H1 (cell line): ENCODE measurements around the gene CFAP298. TPM values are rescaled to one million over a fixed set of nuclear protein-coding genes. Genes with fewer than 3 reads are reported as not detected.

Experiments
- CTCF ChIA-PET: fragments of 300-600 bp; sonication (Branson Sonifier 250); formaldehyde crosslinking; loops from one replicate; lab custom pipeline; 2021; ENCODE audit not compliant: partially characterized antibody; lab: Charles Lee
- POLR2A ChIA-PET: fragments of 300-600 bp; sonication (Branson Sonifier 250); formaldehyde crosslinking; loops from one replicate; lab custom pipeline; 2021; ENCODE audit warnings: inconsistent platforms; ENCODE audit not compliant: partially characterized antibody; lab: Charles Lee
- DNase-seq, 2 experiments: peaks; one replicate each; pipeline versions ENCODE4 v3.0.0 to v3.0.0-alpha.2; 2010 to 2022; ENCODE audit warnings: low spot score in 2 of 2, low read depth in 1 of 2, mixed read lengths in 1 of 2
- FAIRE-seq: peaks from 2 replicates; lab custom pipeline; 2011; peaks lifted over from hg19 to GRCh38; lab: Jason Lieb, UNC
- H2AFZ ChIP-seq: 2 replicates; pipeline ENCODE4 v1.8.1; 2012; ENCODE audit warnings: low read length, inconsistent platforms
- H2AK5ac ChIP-seq: 2 replicates; pipeline ENCODE4 v1.6.1; 2013; ENCODE audit warnings: low read depth, low read length
- H2BK120ac ChIP-seq: replicated peaks from 2 replicates; pipeline ENCODE3; 2013; ENCODE audit warnings: low read depth, low read length, inconsistent platforms
- H2BK12ac ChIP-seq: 2 replicates; pipeline ENCODE4 v1.6.1; 2013; ENCODE audit warnings: low read depth, low read length
- H2BK15ac ChIP-seq: 2 replicates; pipeline ENCODE4 v1.6.1; 2013; ENCODE audit warnings: low read length
- H2BK20ac ChIP-seq: 2 replicates; pipeline ENCODE4 v1.6.1; 2013; ENCODE audit warnings: low read length
- H2BK5ac ChIP-seq: 2 replicates; pipeline ENCODE4 v1.6.1; 2013; ENCODE audit warnings: low read depth, low read length
- H3K14ac ChIP-seq: 2 replicates; pipeline ENCODE4 v1.6.1; 2013; ENCODE audit warnings: inconsistent platforms; ENCODE audit not compliant: insufficient read length
- H3K18ac ChIP-seq: 2 replicates; pipeline ENCODE4 v1.6.1; 2013; ENCODE audit warnings: low read length; ENCODE audit errors: extremely low read depth
- H3K23ac ChIP-seq: 2 replicates; pipeline ENCODE4 v1.6.1; 2013; ENCODE audit warnings: inconsistent platforms; ENCODE audit not compliant: insufficient read length
- H3K23me2 ChIP-seq: 2 replicates; pipeline ENCODE4 v1.6.1; 2013; ENCODE audit warnings: low read depth, low read length
- H3K27ac ChIP-seq: 2 replicates; pipeline ENCODE4 v1.6.1; 2011; ENCODE audit warnings: low read depth, low read length, inconsistent platforms
- H3K27me3 ChIP-seq, 4 experiments: replicated peaks in 1 of 4; 1 replicate in 1 of 4; 2 replicates in 3 of 4; pipeline versions ENCODE4 v1.6.1 to v1.8.1; 2011 to 2013; ENCODE audit warnings: low read length in 3 of 4, mild to moderate bottlenecking in 3 of 4, inconsistent platforms in 2 of 4, mixed read lengths in 2 of 4, moderate library complexity in 1 of 4; ENCODE audit not compliant: control insufficient read depth in 3 of 4, insufficient read depth in 3 of 4; ENCODE audit errors: extremely low read depth in 1 of 4
- H3K36me3 ChIP-seq, 4 experiments: 2 replicates each; pipeline versions ENCODE4 v1.6.1 to v1.8.1; 2011 to 2013; ENCODE audit warnings: mild to moderate bottlenecking in 4 of 4, low read length in 3 of 4, moderate library complexity in 2 of 4, control low read depth in 1 of 4, inconsistent platforms in 1 of 4; ENCODE audit not compliant: insufficient read depth in 4 of 4, control insufficient read depth in 2 of 4
- H3K4ac ChIP-seq: replicated peaks from 2 replicates; pipeline ENCODE3; 2013; ENCODE audit warnings: low read length, low read depth, mixed read lengths, inconsistent platforms; ENCODE audit not compliant: insufficient read length
- H3K4me1 ChIP-seq, 4 experiments: replicated peaks in 1 of 4; 1 replicate in 1 of 4; 2 replicates in 3 of 4; pipeline versions ENCODE4 v1.6.1 to v1.8.1; 2011 to 2013; ENCODE audit warnings: low read length in 3 of 4, inconsistent platforms in 2 of 4, mixed read lengths in 1 of 4; ENCODE audit not compliant: insufficient read depth in 4 of 4, control insufficient read depth in 3 of 4
- H3K4me2 ChIP-seq, 2 experiments: 2 replicates each; pipeline versions ENCODE4 v1.6.1 to v1.8.1; 2011 to 2013; ENCODE audit warnings: low read depth in 2 of 2, low read length in 2 of 2, control low read depth in 1 of 2, inconsistent platforms in 1 of 2, mild to moderate bottlenecking in 1 of 2; ENCODE audit not compliant: insufficient read depth in 1 of 2
- H3K4me3 ChIP-seq, 4 experiments: fragments of 200-600, 300-600 bp in 1 of 4; sonication (generic), shearing (Covaris generic), sonication (Bioruptor Twin) in 1 of 4; 2 replicates each; pipeline versions ENCODE4 v1.5.1 to v1.8.1; 2011 to 2016; ENCODE audit warnings: low read length in 4 of 4, low read depth in 3 of 4, control low read depth in 2 of 4, inconsistent platforms in 2 of 4, mild to moderate bottlenecking in 2 of 4, mixed read lengths in 1 of 4, moderate library complexity in 1 of 4; ENCODE audit not compliant: insufficient read depth in 2 of 4; ENCODE audit errors: extremely low read depth in 1 of 4
- H3K56ac ChIP-seq: replicated peaks from 2 replicates; pipeline ENCODE3; 2013; ENCODE audit warnings: low read depth, mild to moderate bottlenecking, mixed read lengths, low read length, inconsistent platforms; ENCODE audit not compliant: insufficient read length
- H3K79me1 ChIP-seq: 2 replicates; pipeline ENCODE4 v1.6.1; 2013; ENCODE audit warnings: low read depth, low read length, control low read depth
- H3K79me2 ChIP-seq, 2 experiments: 2 replicates each; pipeline versions ENCODE4 v1.6.1 to v1.8.1; 2012 to 2013; ENCODE audit warnings: low read length in 2 of 2, mild to moderate bottlenecking in 2 of 2, inconsistent platforms in 1 of 2; ENCODE audit not compliant: insufficient read depth in 2 of 2, control insufficient read depth in 1 of 2
- H3K9ac ChIP-seq, 4 experiments: replicated peaks in 1 of 4; 1 replicate in 1 of 4; 2 replicates in 3 of 4; pipeline versions ENCODE4 v1.6.1 to v1.8.1; 2011 to 2013; ENCODE audit warnings: low read depth in 3 of 4, low read length in 3 of 4, control low read depth in 2 of 4, mild to moderate bottlenecking in 2 of 4, moderate library complexity in 2 of 4, inconsistent platforms in 1 of 4; ENCODE audit errors: extremely low read depth in 1 of 4
- H3K9me3 ChIP-seq, 2 experiments: 2 replicates each; pipeline versions ENCODE4 v1.6.1 to v1.8.1; 2012 to 2013; ENCODE audit warnings: mild to moderate bottlenecking in 2 of 2, moderate library complexity in 2 of 2, control low read depth in 1 of 2, inconsistent platforms in 1 of 2, low read depth in 1 of 2, low read length in 1 of 2, mixed read lengths in 1 of 2; ENCODE audit not compliant: insufficient read depth in 2 of 2
- H4K20me1 ChIP-seq, 2 experiments: replicated peaks in 1 of 2; 2 replicates each; pipeline versions ENCODE3 to v1.8.1; 2011 to 2013; ENCODE audit warnings: inconsistent platforms in 2 of 2, low read length in 2 of 2, mild to moderate bottlenecking in 1 of 2; ENCODE audit not compliant: insufficient read depth in 2 of 2, control insufficient read depth in 1 of 2
- H4K5ac ChIP-seq: 2 replicates; pipeline ENCODE4 v1.6.1; 2013; ENCODE audit warnings: low read length, low read depth, mixed read lengths, inconsistent platforms; ENCODE audit not compliant: insufficient read length
- H4K8ac ChIP-seq: 2 replicates; pipeline ENCODE4 v1.8.0; 2013; ENCODE audit warnings: mild to moderate bottlenecking, moderate library complexity, low read length, inconsistent platforms; ENCODE audit not compliant: insufficient read depth; ENCODE audit errors: extremely low read depth
- H4K91ac ChIP-seq: replicated peaks from 2 replicates; pipeline ENCODE3; 2013; ENCODE audit warnings: low read length, mixed read lengths, inconsistent platforms; ENCODE audit not compliant: insufficient read length
- CBX8 ChIP-seq: fragments of 300-800, 300-1000 bp; sonication (generic); IDR thresholded peaks from 2 replicates; pipeline ENCODE4 v1.7.1; 2016; ENCODE audit warnings: low read depth, low read length, borderline replicate concordance
- EGR1 ChIP-seq: IDR thresholded peaks from 2 replicates; pipeline ENCODE4 v1.6.1; 2011; ENCODE audit warnings: low read depth, low read length, borderline replicate concordance
- EP300 ChIP-seq, 2 experiments: IDR thresholded peaks; 1 replicate in 1 of 2; 2 replicates in 1 of 2; pipeline ENCODE4 v1.6.1; 2011 to 2012; ENCODE audit warnings: low read depth in 2 of 2, low read length in 2 of 2, mild to moderate bottlenecking in 2 of 2, borderline replicate concordance in 1 of 2, inconsistent platforms in 1 of 2, moderate library complexity in 1 of 2
- NANOG ChIP-seq: IDR thresholded peaks from 2 replicates; pipeline ENCODE4 v1.6.1; 2011; ENCODE audit warnings: low read length, low read depth, mild to moderate bottlenecking, inconsistent platforms; ENCODE audit not compliant: insufficient read depth, poor library complexity, severe bottlenecking
- NRF1 ChIP-seq: IDR thresholded peaks from 2 replicates; pipeline ENCODE4 v1.6.1; 2011; ENCODE audit warnings: mild to moderate bottlenecking, low read depth, low read length, improper control_type of control experiment
- POLR2A ChIP-seq, 2 experiments: IDR thresholded peaks; 1 replicate in 1 of 2; 2 replicates in 1 of 2; pipeline ENCODE4 v1.6.1; 2011; ENCODE audit warnings: low read depth in 2 of 2, low read length in 2 of 2, mild to moderate bottlenecking in 2 of 2; ENCODE audit errors: control extremely low read depth in 1 of 2
- SAP30 ChIP-seq: fragments of 300-600 bp; sonication (generic); IDR thresholded peaks from 2 replicates; pipeline ENCODE4 v1.7.1; 2012; ENCODE audit warnings: low read length, moderate library complexity, mild to moderate bottlenecking, inconsistent platforms; ENCODE audit not compliant: insufficient read depth, insufficient replicate concordance
- TAF7 ChIP-seq: optimal IDR thresholded peaks from 2 replicates; pipeline ENCODE3; 2011; ENCODE audit warnings: low read depth, mild to moderate bottlenecking, inconsistent platforms, low read length, moderate library complexity, borderline replicate concordance
- WGBS, 2 experiments: shearing (Covaris generic) in 1 of 2; methylation state at CpG; one replicate each; pipeline versions ENCODE4 v1.1.6 to v1.1.7; 2013 to 2015; ENCODE audit warnings: low lambda C conversion rate in 2 of 2, mixed read lengths in 2 of 2, inconsistent platforms in 1 of 2, low coverage in 1 of 2, missing lambda C conversion rate in 1 of 2; ENCODE audit not compliant: insufficient replicate concordance in 2 of 2, insufficient coverage in 1 of 2, insufficient read length in 1 of 2; ENCODE audit errors: extremely low coverage in 1 of 2, missing lambda C conversion rate in 1 of 2; 5-methylcytosine and 5-hydroxymethylcytosine counted together
- polyA plus RNA-seq, 7 experiments: library from polyadenylated mRNA; depleted of rRNA in 3 of 7; stranded (reverse) in 5 of 7; unstranded in 2 of 7; fragments of >200 nt in 5 of 7; fragments of 200-250 nt in 2 of 7; gene quantifications; 1 replicate in 5 of 7; 2 replicates in 1 of 7; 4 replicates in 1 of 7; pipeline versions ENCODE4 v1.2.1 to v1.2.3, GENCODE V29; 2011 to 2013; ENCODE audit warnings: missing spikeins in 2 of 7, mixed read lengths in 2 of 7
- total RNA-seq: library from RNA; stranded (reverse); fragmentation: NEBNext Ultra II Directional; extraction: Animal tissue kit (Norgen Biotek cat#: 25700); gene quantifications from 2 replicates; pipeline ENCODE4 v1.2.1, GENCODE V29; 2021

CFAP298 gene
- total and polyA plus RNA-seq, 2 of the 8 experiments (the other 6 are each of a cell fraction or from before 2014, with no cell fraction given), result 43.0 to 68.1 TPM

DNA sequence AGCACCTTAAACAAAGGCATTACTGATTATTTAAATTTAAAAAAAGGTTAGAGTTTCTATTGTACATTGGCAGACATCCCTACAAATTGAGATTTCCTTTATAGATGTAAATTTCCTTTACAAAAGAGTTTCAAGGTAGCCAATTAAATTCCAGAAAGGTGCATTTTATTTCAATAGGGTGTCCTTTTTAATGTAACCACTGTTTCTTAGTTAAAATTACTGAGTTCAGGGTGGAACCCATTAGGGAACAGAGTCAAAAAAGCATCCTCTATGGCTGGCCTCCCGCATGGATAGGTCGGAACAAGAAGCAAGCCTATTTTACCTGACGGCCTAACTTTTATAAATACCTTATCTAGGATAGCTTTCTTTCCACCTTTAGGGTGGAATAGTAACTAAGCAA lies 51.3 kb downstream of the CFAP298 start:
- Histone ChIP-seq H2BK12ac (no peak overlapping the region), H4K8ac (no peak overlapping the region), H3K23me2 (no peaks in the 10 kb centered on the region), H3K9ac (no peak overlapping the region), H3K79me2 (no peaks in the 10 kb centered on the region), H2BK120ac (no peak overlapping the region), H3K9me3 (peaks cover 0 to 7% of the 10 kb centered on the region in 2 experiments; a peak in 2 of 4 replicates), H3K4me2 (peak overlapping the region; percentile 45 to 54; a peak in 3 of 4 replicates), H4K91ac (no peak overlapping the region), H3K27me3 (no peaks in the 10 kb centered on the region), H3K4me1 (peaks cover 4 to 13% (median 8%) of the 10 kb centered on the region in 4 experiments; a peak in 5 of 7 replicates), H3K4me3 (peak overlapping the region in 1 of 4 experiments; percentile 37; a peak in 1 of 8 replicates), H2AFZ (no peak overlapping the region), H4K20me1 (no peaks in the 10 kb centered on the region), H3K36me3 (no peaks in the 10 kb centered on the region; a peak in 1 of 8 replicates), H3K23ac (no peak overlapping the region), H3K27ac (no peak overlapping the region), H2BK15ac (no peak overlapping the region), H3K18ac (no peak overlapping the region; the same call in 1 of the 2 replicates), H3K79me1 (no peaks in the 10 kb centered on the region), H3K56ac (no peak overlapping the region), H2AK5ac (no peak overlapping the region), H4K5ac (no peak overlapping the region), H3K4ac (no peak overlapping the region), H2BK20ac (no peak overlapping the region), H2BK5ac (no peak overlapping the region), H3K14ac (no peak overlapping the region)
- WGBS, 2 experiments, result 1% methylated on average over 3 of the region's 3 CpGs; no CpG with 5 or more reads in 1 of the 2 experiments
- FAIRE-seq (no peak), DNase-seq (no peak)
- CTCF ChIA-PET, result interaction anchor here (0.7 to 3.3 kb wide), 14 partner anchors 8 to 254 kb away, joined by 3 to 13 read pairs (median 6); partner anchors contain the start of gene EVA1C
- POLR2A ChIA-PET, result interaction anchor here (1.0 to 1.7 kb wide), 7 partner anchors 22 to 197 kb away, joined by 3 to 4 read pairs (median 4); no protein-coding TSS in a partner anchor
- TF ChIP-seq EP300 (IDR thresholded peaks at IDR 0.05; ENCODE audit: borderline replicate concordance in 1 of 2, low read depth in 2 of 2, low read length in 2 of 2) (no peak), SAP30 (no peak), POLR2A (IDR thresholded peaks at IDR 0.05; ENCODE audit: control extremely low read depth in 1 of 2, low read depth in 2 of 2, low read length in 2 of 2) (no peak), NRF1 (no peak), TAF7 (no peak), CBX8 (no peak), NANOG (no peak), EGR1 (no peak)
